ENCODE results near the gene CHPF2. TPM values are rescaled to one million over a fixed set of nuclear protein-coding genes. Genes with fewer than 3 reads are reported as not detected.

The CHPF2 gene
- total RNA-seq, 3 donors from 2014 or later = 51.6 to 66.3 (median 51.8) TPM

DNA sequence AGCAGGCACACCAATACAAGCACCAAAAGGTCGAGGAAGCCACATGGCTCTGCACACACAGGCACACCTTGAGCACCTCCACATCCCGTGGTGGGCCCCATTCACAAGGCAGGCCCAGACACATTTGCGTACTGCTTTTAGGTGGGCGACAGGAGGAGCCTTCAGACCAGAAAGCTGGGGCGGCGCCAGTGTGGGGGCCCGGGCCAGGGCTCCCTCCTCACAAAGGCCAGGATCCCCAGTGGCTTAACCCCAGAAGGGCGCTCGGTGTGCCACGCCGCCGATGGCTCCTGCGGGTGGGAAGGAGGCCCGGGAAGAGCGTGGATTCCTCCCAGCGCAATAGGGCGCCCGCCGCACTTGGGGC is 19.0 kb downstream of the CHPF2 start:
- peak overlapping the region; percentile 46 for H3K4me3 Mint-ChIP-seq
- no peak for DNase-seq
- peaks cover 59% of the 10 kb centered on the region for H3K27me3 Mint-ChIP-seq (ENCODE audit: low read depth)
- H3K9me3 Mint-ChIP-seq = no peaks in the 10 kb centered on the region
- peak; percentile 5 to 16 for ATAC-seq
- peaks cover 20% of the 10 kb centered on the region for H3K4me1 Mint-ChIP-seq (ENCODE audit: low read depth)
- H3K36me3 Mint-ChIP-seq (ENCODE audit: insufficient read depth) = no peaks in the 10 kb centered on the region

DNA sequence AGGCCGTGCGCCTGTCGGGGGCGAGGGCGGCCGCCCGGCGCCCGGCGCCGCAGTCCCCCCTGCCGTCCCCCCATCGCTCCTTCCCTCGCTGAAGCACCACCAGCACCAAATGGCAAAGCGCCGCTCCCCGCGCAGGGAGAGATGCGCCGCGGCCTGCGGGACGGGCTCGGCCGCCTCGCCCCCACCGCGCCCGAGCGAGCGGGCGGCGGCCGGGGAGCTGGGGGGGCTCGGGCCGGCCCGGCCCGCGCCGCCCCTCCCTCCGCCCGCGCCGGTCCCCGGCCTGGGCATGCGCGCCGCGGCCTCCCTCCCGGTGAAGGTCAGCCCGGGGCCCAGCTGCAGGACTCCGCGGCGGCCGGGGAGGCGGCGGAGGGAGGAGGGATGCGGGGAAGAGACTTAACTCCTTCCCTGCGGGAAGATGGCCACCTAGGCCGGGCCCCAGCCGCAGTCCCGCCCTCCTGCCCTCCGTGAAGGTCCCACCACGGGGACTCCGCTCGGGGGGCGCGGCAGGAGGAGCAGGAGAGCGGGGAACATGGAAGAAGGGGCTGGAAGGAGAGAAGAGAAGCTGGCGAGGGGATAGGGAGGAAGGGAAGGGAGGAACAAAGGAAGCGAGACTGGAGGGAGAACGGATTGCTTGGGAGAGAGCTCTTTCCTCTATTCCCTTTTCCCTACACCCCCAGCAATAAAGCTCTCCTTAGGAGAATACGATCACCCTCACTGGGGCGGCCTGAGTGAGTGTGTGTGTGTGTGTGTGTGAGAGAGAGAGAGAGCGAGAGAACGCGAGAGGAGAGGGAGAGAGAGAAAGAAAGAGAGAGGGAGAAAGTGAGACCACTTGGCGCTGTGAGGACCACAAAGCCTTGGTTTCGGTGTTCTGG is 19.6 kb downstream of the CHPF2 start:
- Mint-ChIP-seq H3K36me3 (ENCODE audit: insufficient read depth) (no peaks in the 10 kb centered on the region), H3K9me3 (no peaks in the 10 kb centered on the region), H3K27me3 (ENCODE audit: low read depth) (peaks cover 59% of the 10 kb centered on the region), H3K4me3 (peak overlapping the region; percentile 60), H3K4me1 (ENCODE audit: low read depth) (peaks cover 20% of the 10 kb centered on the region)
- ATAC-seq (peak; percentile 31 to 39), DNase-seq (no peak)

DNA sequence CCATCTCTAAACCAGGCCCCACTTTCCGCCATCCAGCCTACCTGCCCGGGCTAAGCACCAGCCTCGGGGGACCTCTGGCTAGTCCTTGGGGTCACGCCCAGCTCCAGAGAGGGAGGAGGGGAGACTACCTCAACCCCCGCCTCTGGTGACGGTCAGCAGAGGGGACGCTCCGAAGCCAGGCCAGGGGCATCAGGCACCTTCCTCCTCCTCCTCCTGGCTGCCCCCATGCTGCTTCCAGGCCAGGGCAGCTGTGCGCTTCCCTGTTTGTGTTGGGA is 20.2 kb downstream of the CHPF2 start:
- DNase-seq = no peak
- Mint-ChIP-seq H3K4me1 (ENCODE audit: low read depth) (peaks cover 20% of the 10 kb centered on the region), H3K9me3 (no peaks in the 10 kb centered on the region), H3K27me3 (ENCODE audit: low read depth) (peaks cover 53% of the 10 kb centered on the region), H3K36me3 (ENCODE audit: insufficient read depth) (no peaks in the 10 kb centered on the region), H3K4me3 (peak overlapping the region; percentile 53)
- no peak for ATAC-seq

DNA sequence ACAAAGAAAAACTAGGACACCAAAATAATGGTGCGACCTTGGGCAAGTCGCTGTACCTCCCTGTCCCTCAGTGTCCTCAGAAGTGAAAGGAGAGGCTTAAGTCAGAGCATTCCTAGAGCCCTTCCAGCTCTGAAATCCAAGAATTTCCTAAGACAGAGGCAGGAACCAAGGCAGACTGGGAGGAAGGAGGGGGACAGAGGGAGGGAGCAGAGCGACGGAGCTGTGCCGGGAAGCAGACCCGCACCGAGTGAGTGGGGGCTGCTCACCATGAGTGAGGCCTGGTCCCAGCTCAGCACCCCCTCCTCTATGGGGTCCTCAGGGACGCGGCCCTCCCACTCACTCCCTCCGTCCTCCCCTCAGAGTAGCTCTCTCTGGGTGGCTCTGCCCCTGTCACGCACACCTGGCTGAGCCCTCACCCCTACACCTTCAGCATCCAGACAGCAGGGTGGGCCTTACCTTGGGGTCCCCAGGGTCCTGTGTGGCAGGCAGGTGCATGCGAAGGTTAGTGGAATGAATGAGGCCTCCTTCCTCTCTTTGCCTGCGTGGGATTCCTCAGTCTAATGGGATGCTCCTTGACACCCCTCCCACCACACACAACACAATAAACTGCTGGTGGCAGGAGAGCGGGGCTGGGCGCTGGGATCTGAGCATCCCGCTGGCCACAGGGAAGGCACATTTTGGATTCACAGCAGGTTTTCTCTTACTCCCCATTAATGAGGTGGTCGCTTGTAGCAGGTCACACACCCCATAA is 20.9 kb downstream of the CHPF2 start:
- peaks cover 54% of the 10 kb centered on the region for H3K27me3 Mint-ChIP-seq (ENCODE audit: low read depth)

DNA sequence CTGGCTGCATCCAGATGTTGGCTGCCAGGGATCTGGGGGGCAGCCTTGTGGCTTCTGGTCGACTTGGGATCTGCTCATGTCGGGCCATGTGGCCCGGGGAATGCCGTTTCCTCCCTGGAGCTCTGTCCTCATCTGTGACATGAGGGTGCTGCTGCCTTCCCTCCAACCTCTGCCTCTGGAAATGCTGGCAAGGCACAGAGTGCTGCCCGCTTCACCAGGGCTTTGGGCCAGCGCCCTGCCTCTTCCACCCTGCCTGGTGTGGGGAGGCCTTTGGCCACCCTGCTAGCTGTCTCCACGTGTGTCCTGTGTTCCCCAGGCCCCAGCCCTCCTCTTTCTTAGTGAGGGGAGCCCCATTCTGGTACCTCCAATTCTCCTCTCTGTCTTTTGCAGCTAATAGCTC is 22.0 kb downstream of the CHPF2 start:
- H3K36me3 Mint-ChIP-seq (ENCODE audit: insufficient read depth) = peaks cover 2% of the 10 kb centered on the region
- DNase-seq = no peak
- H3K27me3 Mint-ChIP-seq (ENCODE audit: low read depth) = peaks cover 49% of the 10 kb centered on the region
- no peak overlapping the region for H3K4me3 Mint-ChIP-seq
- no peak for ATAC-seq
- H3K4me1 Mint-ChIP-seq (ENCODE audit: low read depth) = peaks cover 12% of the 10 kb centered on the region
- no peaks in the 10 kb centered on the region for H3K9me3 Mint-ChIP-seq

More for the DNA sequence above, 20.9 kb downstream of the CHPF2 start:
- DNase-seq (no peak), ATAC-seq (no peak)
- Mint-ChIP-seq H3K9me3 (no peaks in the 10 kb centered on the region), H3K4me1 (ENCODE audit: low read depth) (peaks cover 17% of the 10 kb centered on the region), H3K36me3 (ENCODE audit: insufficient read depth) (peaks cover 2% of the 10 kb centered on the region), H3K4me3 (peak overlapping the region; percentile 53)

DNA sequence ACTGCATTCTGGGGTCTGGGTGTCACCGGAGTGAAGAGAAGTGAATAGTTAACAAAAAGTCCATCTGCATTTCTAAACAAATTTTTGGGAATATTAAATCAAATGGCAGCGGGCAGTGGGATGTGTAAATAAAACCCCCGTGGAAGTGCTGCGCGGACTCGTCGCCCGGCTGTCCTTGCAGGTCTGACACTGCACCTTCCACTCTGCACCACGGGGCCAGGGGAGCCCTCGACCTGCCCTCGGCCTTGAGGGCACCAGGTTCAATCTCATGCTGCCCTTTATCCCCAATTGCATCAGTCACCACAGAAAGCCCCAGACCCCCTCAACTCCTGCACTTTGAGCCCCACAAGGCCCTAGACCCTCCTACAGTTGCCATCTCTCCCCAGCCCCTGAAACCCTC is 22.6 kb downstream of the CHPF2 start:
- H3K36me3 Mint-ChIP-seq (ENCODE audit: insufficient read depth) = peaks cover 2% of the 10 kb centered on the region
- peaks cover 9% of the 10 kb centered on the region for H3K4me1 Mint-ChIP-seq (ENCODE audit: low read depth)
- peaks cover 48% of the 10 kb centered on the region for H3K27me3 Mint-ChIP-seq (ENCODE audit: low read depth)
- DNase-seq (no peak), ATAC-seq (no peak)
- H3K4me3 Mint-ChIP-seq = no peak overlapping the region
- no peaks in the 10 kb centered on the region for H3K9me3 Mint-ChIP-seq

DNA sequence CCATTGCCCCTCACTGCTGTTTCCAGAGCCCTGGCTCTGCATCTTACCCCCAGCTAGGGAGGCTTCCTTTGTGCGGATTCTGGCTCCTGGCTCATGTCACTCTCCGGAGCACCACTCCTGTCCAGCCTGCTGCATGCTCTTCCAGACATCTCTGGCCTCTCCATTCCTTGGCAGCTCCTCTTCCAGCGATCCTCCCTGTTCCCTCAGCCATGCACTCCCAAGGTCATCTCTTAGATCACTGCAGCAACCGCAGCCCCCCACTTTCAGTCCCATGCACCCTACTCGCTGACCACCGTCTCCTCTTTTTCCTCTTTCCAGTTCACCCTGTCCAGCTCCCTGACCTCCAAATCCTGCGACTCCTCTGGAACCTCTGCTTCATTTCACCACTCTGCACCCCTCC is 23.1 kb downstream of the CHPF2 start:
- peaks cover 46% of the 10 kb centered on the region for H3K27me3 Mint-ChIP-seq (ENCODE audit: low read depth)
- H3K4me3 Mint-ChIP-seq = no peak overlapping the region
- no peaks in the 10 kb centered on the region for H3K9me3 Mint-ChIP-seq
- ATAC-seq = no peak
- peaks cover 2% of the 10 kb centered on the region for H3K36me3 Mint-ChIP-seq (ENCODE audit: insufficient read depth)
- no peak for DNase-seq
- H3K4me1 Mint-ChIP-seq (ENCODE audit: low read depth) = peaks cover 9% of the 10 kb centered on the region

DNA sequence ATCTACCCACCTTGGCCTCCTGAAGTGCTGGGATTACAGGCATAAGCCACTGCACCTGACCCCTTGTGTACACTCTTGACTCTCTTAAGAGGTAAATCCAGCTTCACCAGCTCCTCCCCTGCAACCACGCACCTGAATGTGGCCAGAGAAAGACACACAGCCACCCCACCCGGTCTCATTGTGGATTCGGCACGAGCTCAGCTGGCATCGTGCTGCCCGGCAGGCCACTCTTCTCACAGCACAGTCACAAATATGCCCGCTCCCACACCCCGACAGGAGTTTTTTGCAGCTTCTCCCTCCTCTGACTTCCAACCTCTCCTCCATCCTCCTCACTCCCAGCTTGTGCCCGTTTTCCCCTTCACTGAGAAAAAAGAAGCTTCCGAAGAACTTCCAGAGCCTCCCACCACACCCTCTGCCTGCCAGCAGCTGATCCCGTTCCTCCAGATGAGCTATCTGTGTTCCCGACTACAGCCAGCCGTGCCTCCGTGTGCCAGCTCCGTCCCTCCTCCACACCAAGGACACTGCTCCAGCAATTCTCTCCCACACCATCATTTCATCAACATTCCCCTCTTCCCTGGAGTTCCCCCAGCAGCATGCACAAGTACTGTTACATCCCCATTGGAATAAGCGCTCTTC is 24.2 kb downstream of the CHPF2 start:
- Mint-ChIP-seq H3K4me1 (ENCODE audit: low read depth) (peaks cover 2% of the 10 kb centered on the region), H3K27me3 (ENCODE audit: low read depth) (peaks cover 38% of the 10 kb centered on the region), H3K4me3 (no peak overlapping the region), H3K36me3 (ENCODE audit: insufficient read depth) (peaks cover 2% of the 10 kb centered on the region), H3K9me3 (no peaks in the 10 kb centered on the region)
- no peak for ATAC-seq
- DNase-seq = no peak

DNA sequence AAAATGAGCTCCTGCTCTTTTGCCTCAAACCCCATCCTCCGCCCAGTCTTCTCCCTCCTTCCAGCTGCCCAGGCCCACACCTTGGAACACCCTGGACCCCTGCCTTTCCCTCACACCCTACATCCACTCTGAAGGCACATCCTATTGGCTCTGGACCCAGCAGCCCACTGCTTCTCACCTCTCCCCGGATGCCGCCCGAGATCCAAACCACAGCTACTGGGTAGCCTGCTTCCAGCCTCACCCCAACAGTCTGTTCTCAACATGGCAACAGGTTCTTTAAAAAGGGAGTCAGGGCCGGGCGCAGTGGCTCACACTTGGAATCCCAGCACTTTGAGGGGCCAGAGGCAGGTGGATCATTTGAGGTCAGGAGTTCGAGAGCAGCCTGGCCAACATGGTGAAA is 25.7 kb downstream of the CHPF2 start:
- Mint-ChIP-seq H3K4me1 (ENCODE audit: low read depth) (no peaks in the 10 kb centered on the region), H3K36me3 (ENCODE audit: insufficient read depth) (peaks cover 2% of the 10 kb centered on the region), H3K27me3 (ENCODE audit: low read depth) (peaks cover 27% of the 10 kb centered on the region), H3K4me3 (no peak overlapping the region), H3K9me3 (no peaks in the 10 kb centered on the region)
- ATAC-seq (no peak), DNase-seq (no peak)

DNA sequence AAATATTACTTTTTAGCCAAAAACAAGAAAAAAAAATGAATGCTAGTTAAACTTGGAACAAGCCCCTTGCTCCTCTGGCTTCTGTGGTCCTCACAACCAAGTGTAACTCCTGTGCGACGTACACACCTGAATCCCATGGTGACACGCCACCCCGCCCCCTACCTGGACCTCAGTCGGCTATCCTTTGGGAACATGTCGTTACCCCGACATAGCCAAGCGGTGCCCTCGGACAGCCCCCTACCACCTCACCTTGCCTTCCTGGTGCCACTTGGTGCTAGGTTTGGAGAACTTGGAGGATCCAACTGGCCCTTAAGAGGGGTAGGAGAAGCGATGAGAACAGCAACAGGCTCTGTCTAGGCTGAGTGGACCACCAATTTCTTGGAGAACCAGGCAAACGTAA is 28.2 kb downstream of the CHPF2 start:
- DNase-seq = no peak
- peaks cover 19% of the 10 kb centered on the region for H3K27me3 Mint-ChIP-seq (ENCODE audit: low read depth)
- H3K4me3 Mint-ChIP-seq = no peak overlapping the region
- H3K4me1 Mint-ChIP-seq (ENCODE audit: low read depth) = no peaks in the 10 kb centered on the region
- peaks cover 2% of the 10 kb centered on the region for H3K36me3 Mint-ChIP-seq (ENCODE audit: insufficient read depth)
- ATAC-seq = no peak
- no peaks in the 10 kb centered on the region for H3K9me3 Mint-ChIP-seq

DNA sequence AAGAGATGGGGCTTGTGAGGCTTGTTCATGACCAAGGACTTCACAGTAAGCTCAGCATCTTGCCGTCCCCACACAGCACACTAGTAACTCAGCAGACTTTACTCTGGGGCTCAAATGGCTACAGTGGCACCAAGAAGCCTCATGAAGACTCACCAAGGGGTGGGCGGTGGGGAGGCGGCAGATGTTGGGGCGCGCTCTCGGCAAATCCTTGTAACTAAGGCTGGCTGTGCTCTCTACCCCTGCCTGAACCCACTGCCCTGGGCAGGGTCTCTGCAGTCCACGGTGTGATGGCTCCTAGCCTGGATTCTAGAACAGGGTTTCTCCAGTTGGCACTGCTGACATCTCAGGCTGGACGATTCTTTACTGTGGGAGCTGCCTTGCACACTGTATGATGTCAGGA is 28.6 kb downstream of the CHPF2 start:
- H3K9me3 Mint-ChIP-seq = no peaks in the 10 kb centered on the region
- H3K36me3 Mint-ChIP-seq (ENCODE audit: insufficient read depth) = peaks cover 2% of the 10 kb centered on the region
- DNase-seq (no peak), ATAC-seq (no peak)
- peaks cover 19% of the 10 kb centered on the region for H3K27me3 Mint-ChIP-seq (ENCODE audit: low read depth)
- H3K4me1 Mint-ChIP-seq (ENCODE audit: low read depth) = no peaks in the 10 kb centered on the region
- H3K4me3 Mint-ChIP-seq = no peak overlapping the region

DNA sequence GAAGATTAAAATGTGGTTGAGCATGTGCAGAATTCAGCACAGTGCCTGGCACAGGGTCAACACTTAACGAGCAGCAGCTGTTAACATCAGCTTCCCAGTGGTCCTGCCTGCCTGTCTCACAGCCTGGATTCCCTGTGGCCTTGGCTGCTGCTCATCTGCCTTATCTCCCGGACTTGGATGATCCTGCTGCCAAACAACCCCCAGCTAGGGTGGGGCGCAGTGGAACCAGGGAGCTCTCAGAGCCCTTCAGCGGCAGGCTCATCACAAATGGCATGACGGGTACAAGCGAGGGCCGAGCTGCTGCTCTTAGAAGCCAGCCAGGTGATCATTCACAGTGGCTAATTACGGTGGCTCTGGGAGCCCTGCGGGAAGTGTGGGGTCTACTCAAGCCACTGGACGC is 29.2 kb downstream of the CHPF2 start:
- no peaks in the 10 kb centered on the region for H3K9me3 Mint-ChIP-seq
- H3K4me3 Mint-ChIP-seq = no peak overlapping the region
- DNase-seq = no peak
- H3K27me3 Mint-ChIP-seq (ENCODE audit: low read depth) = peaks cover 16% of the 10 kb centered on the region
- H3K4me1 Mint-ChIP-seq (ENCODE audit: low read depth) = no peaks in the 10 kb centered on the region
- peaks cover 2% of the 10 kb centered on the region for H3K36me3 Mint-ChIP-seq (ENCODE audit: insufficient read depth)
- ATAC-seq = no peak

DNA sequence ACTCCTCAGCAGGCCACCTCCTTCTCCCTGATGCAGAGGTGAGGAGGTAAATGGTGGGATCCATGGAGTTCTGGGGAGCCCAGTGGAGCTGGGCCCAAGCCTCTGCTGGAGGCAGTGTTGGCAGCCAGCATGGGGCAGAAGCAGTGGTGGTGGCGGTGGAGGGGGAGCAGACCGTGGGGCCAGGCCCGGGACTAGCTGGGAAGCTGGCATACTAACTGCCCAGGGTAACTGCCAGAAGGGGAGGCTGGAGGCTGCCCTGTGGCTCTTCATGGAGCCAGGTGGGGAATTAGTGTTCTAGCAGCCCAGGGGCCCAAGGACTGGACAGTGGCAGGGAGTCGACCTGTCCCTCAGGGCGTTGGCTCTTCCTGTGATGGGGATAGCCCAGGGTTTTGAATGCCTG is 32.3 kb downstream of the CHPF2 start:
- DNase-seq (no peak), ATAC-seq (no peak)
- Mint-ChIP-seq H3K4me3 (no peak overlapping the region), H3K4me1 (ENCODE audit: low read depth) (no peaks in the 10 kb centered on the region), H3K27me3 (ENCODE audit: low read depth) (peaks cover 7% of the 10 kb centered on the region), H3K36me3 (ENCODE audit: insufficient read depth) (no peaks in the 10 kb centered on the region), H3K9me3 (no peaks in the 10 kb centered on the region)

DNA sequence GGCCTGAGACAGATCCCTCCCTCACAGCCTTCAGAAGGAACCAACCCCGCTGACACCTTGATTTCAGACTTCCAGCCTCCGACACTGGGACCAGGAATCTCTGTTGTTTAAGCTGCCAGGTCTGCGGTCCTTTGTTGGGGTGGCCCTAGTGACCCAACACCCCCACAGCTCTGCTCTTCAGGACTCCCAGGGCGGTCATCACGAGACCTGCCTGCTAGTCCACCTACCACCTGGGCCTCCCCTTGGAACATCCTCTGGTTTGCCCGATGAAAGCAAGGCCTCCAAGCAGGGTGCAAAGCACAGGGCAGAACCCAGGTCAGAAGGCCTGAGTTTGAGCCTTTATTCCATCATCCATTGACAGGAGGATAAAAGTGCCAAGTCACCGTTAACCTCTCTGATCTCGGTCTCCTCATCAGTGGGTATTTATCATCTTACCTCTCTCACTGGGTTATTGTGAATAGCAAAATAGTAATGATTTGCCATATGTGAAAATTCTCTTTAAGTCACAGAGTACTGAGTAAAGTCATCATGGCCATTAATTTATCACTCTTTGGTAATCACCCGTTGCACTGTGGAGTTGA is 33.2 kb downstream of the CHPF2 start:
- no peak overlapping the region for H3K4me3 Mint-ChIP-seq
- H3K9me3 Mint-ChIP-seq = no peaks in the 10 kb centered on the region
- no peaks in the 10 kb centered on the region for H3K4me1 Mint-ChIP-seq (ENCODE audit: low read depth)
- no peak for ATAC-seq
- no peak for DNase-seq
- H3K27me3 Mint-ChIP-seq (ENCODE audit: low read depth) = peaks cover 4% of the 10 kb centered on the region
- H3K36me3 Mint-ChIP-seq (ENCODE audit: insufficient read depth) = no peaks in the 10 kb centered on the region

Measured in activated T-cell treated with anti-CD3 and anti-CD28 coated beads, Interleukin-2, amount 50 U/mL, for 4 hours (primary cell).